ENCODE measurements around the gene ARHGAP28.

Gene ARHGAP28

GRCh38 chr18:6960124-6960523 is 230.6 kb downstream of the ARHGAP28 start:
- WGBS (ENCODE audit: extremely low coverage, insufficient coverage, insufficient read length), result no CpG with 5 or more reads among the region's 1 CpG
- Histone ChIP-seq H4K8ac (ENCODE audit: low read depth, low read length) (no peak overlapping the region), H2AK5ac (ENCODE audit: low read length) (no peak overlapping the region)

GRCh38 chr18:6960656-6961055 is 231.1 kb downstream of the ARHGAP28 start:
- no peaks in the 10 kb centered on the region for H3K27me3 ChIP-seq (ENCODE audit: insufficient read depth, low read length)
- no peak overlapping the region for H3K4me2 ChIP-seq (ENCODE audit: low read length)
- no peak overlapping the region for H3K14ac ChIP-seq (ENCODE audit: low read length)
- no peak overlapping the region for H2BK12ac ChIP-seq (ENCODE audit: low read length)
- no peak overlapping the region for H4K91ac ChIP-seq (ENCODE audit: low read depth, low read length)
- H3K9ac ChIP-seq (ENCODE audit: low read length), result no peak overlapping the region
- no peak overlapping the region for H2AFZ ChIP-seq (ENCODE audit: insufficient read depth, low read length, poor library complexity)
- H4K12ac ChIP-seq (ENCODE audit: low read depth, low read length), result no peak overlapping the region
- peak in 1 of 2 donors; percentile 89 for DNase-seq
- H3K4ac ChIP-seq (ENCODE audit: low read depth, low read length), result no peak overlapping the region
- no CpG with 5 or more reads among the region's 2 CpGs for WGBS (ENCODE audit: extremely low coverage, insufficient coverage, insufficient read length)
- H3K4me1 ChIP-seq (ENCODE audit: control insufficient read depth in 1 of 2, insufficient read depth in 2 of 2, low read length in 2 of 2), result peaks cover 3 to 4% of the 10 kb centered on the region in 2 experiments
- H3K23ac ChIP-seq (ENCODE audit: low read length), result no peak overlapping the region
- H3K79me2 ChIP-seq (ENCODE audit: control insufficient read depth, insufficient read depth, low read length, poor library complexity), result no peaks in the 10 kb centered on the region
- H4K8ac ChIP-seq (ENCODE audit: low read depth, low read length), result no peak overlapping the region
- H3K9me3 ChIP-seq (ENCODE audit: insufficient read depth, low read depth, low read length), result no peaks in the 10 kb centered on the region
- no peak overlapping the region for H3K18ac ChIP-seq (ENCODE audit: low read length)
- H2AK5ac ChIP-seq (ENCODE audit: low read length), result no peak overlapping the region
- no peak overlapping the region for H3K4me3 ChIP-seq (ENCODE audit: low read depth, low read length)
- H2BK120ac ChIP-seq (ENCODE audit: insufficient read depth, low read length, poor library complexity), result no peak overlapping the region
- H3K79me1 ChIP-seq (ENCODE audit: low read length), result no peaks in the 10 kb centered on the region
- H3K36me3 ChIP-seq (ENCODE audit: control insufficient read depth in 1 of 2, insufficient read depth in 2 of 2, low read length in 2 of 2), result peaks cover 32 to 59% of the 10 kb centered on the region in 2 experiments
- peak overlapping the region; percentile 52 for H3K27ac ChIP-seq (ENCODE audit: low read depth, low read length)
- H2BK5ac ChIP-seq (ENCODE audit: low read depth, low read length, poor library complexity), result no peak overlapping the region

More at GRCh38 chr18:6960124-6960523, 230.6 kb downstream of the ARHGAP28 start:
- H3K79me1 ChIP-seq (ENCODE audit: low read length), result no peaks in the 10 kb centered on the region
- H4K12ac ChIP-seq (ENCODE audit: low read depth, low read length), result no peak overlapping the region
- no peak overlapping the region for H3K9ac ChIP-seq (ENCODE audit: low read length)
- H2AFZ ChIP-seq (ENCODE audit: insufficient read depth, low read length, poor library complexity), result no peak overlapping the region
- no peak overlapping the region for H3K4me3 ChIP-seq (ENCODE audit: low read depth, low read length)
- no peaks in the 10 kb centered on the region for H3K9me3 ChIP-seq (ENCODE audit: insufficient read depth, low read depth, low read length)
- H2BK5ac ChIP-seq (ENCODE audit: low read depth, low read length, poor library complexity), result no peak overlapping the region
- H3K23ac ChIP-seq (ENCODE audit: low read length), result no peak overlapping the region
- no peak overlapping the region for H2BK120ac ChIP-seq (ENCODE audit: insufficient read depth, low read length, poor library complexity)
- H3K27me3 ChIP-seq (ENCODE audit: insufficient read depth, low read length), result no peaks in the 10 kb centered on the region
- no peak overlapping the region for H4K91ac ChIP-seq (ENCODE audit: low read depth, low read length)
- H2BK12ac ChIP-seq (ENCODE audit: low read length), result no peak overlapping the region
- peaks cover 36 to 61% of the 10 kb centered on the region in 2 experiments for H3K36me3 ChIP-seq (ENCODE audit: control insufficient read depth in 1 of 2, insufficient read depth in 2 of 2, low read length in 2 of 2)
- peak overlapping the region; percentile 52 for H3K27ac ChIP-seq (ENCODE audit: low read depth, low read length)
- H3K4me1 ChIP-seq (ENCODE audit: control insufficient read depth in 1 of 2, insufficient read depth in 2 of 2, low read length in 2 of 2), result peaks cover 3 to 4% of the 10 kb centered on the region in 2 experiments
- no peak overlapping the region for H3K18ac ChIP-seq (ENCODE audit: low read length)
- no peaks in the 10 kb centered on the region for H3K79me2 ChIP-seq (ENCODE audit: control insufficient read depth, insufficient read depth, low read length, poor library complexity)
- H3K4me2 ChIP-seq (ENCODE audit: low read length), result no peak overlapping the region
- H3K14ac ChIP-seq (ENCODE audit: low read length), result no peak overlapping the region
- no peak overlapping the region for H3K4ac ChIP-seq (ENCODE audit: low read depth, low read length)
- DNase-seq, result no peak

DNA sequence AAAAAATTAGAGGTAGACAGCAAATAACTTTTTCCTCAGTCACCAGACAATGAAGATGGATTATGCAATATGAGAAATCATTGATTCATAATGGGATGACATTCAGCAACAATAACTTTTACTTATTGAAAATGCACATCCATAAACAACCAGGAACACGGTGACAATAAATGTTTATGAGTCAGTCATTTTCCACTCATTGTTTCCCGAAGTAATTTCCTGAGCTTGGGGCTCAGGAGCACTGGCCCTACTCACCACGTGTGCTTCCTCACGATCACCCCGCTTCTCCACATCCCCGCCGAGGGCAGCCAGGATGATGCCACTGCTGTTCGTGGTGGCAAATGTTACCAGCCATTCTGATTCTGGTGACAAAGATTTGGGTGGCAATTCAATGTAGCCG is 231.8 kb downstream of the ARHGAP28 start:
- WGBS (ENCODE audit: extremely low coverage, insufficient coverage, insufficient read length), result no CpG with 5 or more reads among the region's 9 CpGs

GRCh38 chr18:6962571-6963451 is 233.3 kb downstream of the ARHGAP28 start:
- H3K27me3 ChIP-seq (ENCODE audit: insufficient read depth, low read length), result no peaks in the 10 kb centered on the region
- H4K91ac ChIP-seq (ENCODE audit: low read depth, low read length), result no peak overlapping the region
- no peak overlapping the region for H2BK120ac ChIP-seq (ENCODE audit: insufficient read depth, low read length, poor library complexity)
- no peak overlapping the region for H4K8ac ChIP-seq (ENCODE audit: low read depth, low read length)
- peaks cover 3 to 4% of the 10 kb centered on the region in 2 experiments for H3K4me1 ChIP-seq (ENCODE audit: control insufficient read depth in 1 of 2, insufficient read depth in 2 of 2, low read length in 2 of 2)
- H3K9me3 ChIP-seq (ENCODE audit: insufficient read depth, low read depth, low read length), result no peaks in the 10 kb centered on the region
- no CpG with 5 or more reads among the region's 9 CpGs for WGBS (ENCODE audit: extremely low coverage, insufficient coverage, insufficient read length)
- no peak overlapping the region for H3K27ac ChIP-seq (ENCODE audit: low read depth, low read length)
- H2BK12ac ChIP-seq (ENCODE audit: low read length), result no peak overlapping the region
- peaks cover 21 to 52% of the 10 kb centered on the region in 2 experiments for H3K36me3 ChIP-seq (ENCODE audit: control insufficient read depth in 1 of 2, insufficient read depth in 2 of 2, low read length in 2 of 2)
- no peak overlapping the region for H3K9ac ChIP-seq (ENCODE audit: low read length)
- H3K18ac ChIP-seq (ENCODE audit: low read length), result no peak overlapping the region
- H3K4me3 ChIP-seq (ENCODE audit: low read depth, low read length), result no peak overlapping the region
- H3K14ac ChIP-seq (ENCODE audit: low read length), result no peak overlapping the region
- H2AK5ac ChIP-seq (ENCODE audit: low read length), result no peak overlapping the region
- no peak overlapping the region for H3K23ac ChIP-seq (ENCODE audit: low read length)
- no peak overlapping the region for H4K12ac ChIP-seq (ENCODE audit: low read depth, low read length)
- no peak overlapping the region for H2AFZ ChIP-seq (ENCODE audit: insufficient read depth, low read length, poor library complexity)
- no peak overlapping the region for H3K4me2 ChIP-seq (ENCODE audit: low read length)
- DNase-seq, result no peak
- H3K79me1 ChIP-seq (ENCODE audit: low read length), result no peaks in the 10 kb centered on the region
- H3K4ac ChIP-seq (ENCODE audit: low read depth, low read length), result no peak overlapping the region
- no peaks in the 10 kb centered on the region for H3K79me2 ChIP-seq (ENCODE audit: control insufficient read depth, insufficient read depth, low read length, poor library complexity)
- no peak overlapping the region for H2BK5ac ChIP-seq (ENCODE audit: low read depth, low read length, poor library complexity)

More for the DNA sequence above, 231.8 kb downstream of the ARHGAP28 start:
- peak overlapping the region; percentile 64 for H3K14ac ChIP-seq (ENCODE audit: low read length)
- peak overlapping the region; percentile 49 for H3K27ac ChIP-seq (ENCODE audit: low read depth, low read length)
- H4K91ac ChIP-seq (ENCODE audit: low read depth, low read length), result no peak overlapping the region
- DNase-seq, result no peak
- no peak overlapping the region for H3K9ac ChIP-seq (ENCODE audit: low read length)
- no peaks in the 10 kb centered on the region for H3K79me1 ChIP-seq (ENCODE audit: low read length)
- no peak overlapping the region for H2BK5ac ChIP-seq (ENCODE audit: low read depth, low read length, poor library complexity)
- peak overlapping the region; percentile 84 for H2BK12ac ChIP-seq (ENCODE audit: low read length)
- peaks cover 27 to 57% of the 10 kb centered on the region in 2 experiments for H3K36me3 ChIP-seq (ENCODE audit: control insufficient read depth in 1 of 2, insufficient read depth in 2 of 2, low read length in 2 of 2)
- H2AFZ ChIP-seq (ENCODE audit: insufficient read depth, low read length, poor library complexity), result no peak overlapping the region
- no peaks in the 10 kb centered on the region for H3K9me3 ChIP-seq (ENCODE audit: insufficient read depth, low read depth, low read length)
- no peak overlapping the region for H4K12ac ChIP-seq (ENCODE audit: low read depth, low read length)
- no peak overlapping the region for H3K4me3 ChIP-seq (ENCODE audit: low read depth, low read length)
- H4K8ac ChIP-seq (ENCODE audit: low read depth, low read length), result no peak overlapping the region
- H3K79me2 ChIP-seq (ENCODE audit: control insufficient read depth, insufficient read depth, low read length, poor library complexity), result no peaks in the 10 kb centered on the region
- H3K4me2 ChIP-seq (ENCODE audit: low read length), result no peak overlapping the region
- peak overlapping the region; percentile 53 for H2AK5ac ChIP-seq (ENCODE audit: low read length)
- peaks cover 3 to 4% of the 10 kb centered on the region in 2 experiments for H3K4me1 ChIP-seq (ENCODE audit: control insufficient read depth in 1 of 2, insufficient read depth in 2 of 2, low read length in 2 of 2)
- no peaks in the 10 kb centered on the region for H3K27me3 ChIP-seq (ENCODE audit: insufficient read depth, low read length)
- H2BK120ac ChIP-seq (ENCODE audit: insufficient read depth, low read length, poor library complexity), result no peak overlapping the region
- H3K18ac ChIP-seq (ENCODE audit: low read length), result peak overlapping the region; percentile 88
- H3K23ac ChIP-seq (ENCODE audit: low read length), result no peak overlapping the region
- no peak overlapping the region for H3K4ac ChIP-seq (ENCODE audit: low read depth, low read length)

Data from trophoblast cell (in vitro differentiated cells and primary cell).